Stimulated activated naive CD8-positive, alpha-beta T cell treated with anti-CD3 and anti-CD28 coated beads, Interleukin-15, Interleukin-2, amounts not matched to agents 100 U/mL and 50 U/mL, for 24 hours (primary cell): ENCODE data around the gene CEP63.
"Not testable (repeated sequence)": the region's sequence is repeated elsewhere in the genome, so short reads cannot be mapped to it uniquely, and the experiment has no call there.

Experiments used
- ATAC-seq: fragments of 150-1000 bp; cut with Tn5 transposase; one replicate; pipeline ENCODE4 v1.10.0; 2021
- DNase-seq: peaks from one replicate; pipeline ENCODE4 v3.0.0; 2021

CEP63 gene

GRCh38 chr3:134516905-134517304, 31.0 kb downstream of the CEP63 start:
- DNase-seq (no peak), ATAC-seq (no peak)

DNA sequence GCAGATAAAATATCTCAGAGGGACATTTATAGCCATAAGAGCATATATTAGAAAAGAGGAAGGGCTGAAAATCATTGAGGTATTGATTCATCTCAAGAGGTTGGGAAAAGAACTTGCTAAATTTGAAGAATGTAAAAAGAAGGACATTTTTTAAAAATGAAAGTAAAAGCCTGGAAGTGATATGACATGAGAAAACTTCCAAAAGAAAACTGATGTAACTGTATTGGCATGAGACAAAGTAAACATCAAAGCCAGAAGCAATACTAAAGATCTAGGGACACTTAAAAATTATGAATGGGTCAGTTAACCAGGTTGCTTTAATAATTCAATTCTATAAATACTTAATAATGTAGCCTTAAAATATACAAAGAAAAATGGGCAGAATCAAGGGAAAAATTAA, 31.9 kb downstream of the CEP63 start:
- DNase-seq (no peak), ATAC-seq (no peak)

GRCh38 chr3:134522541-134522940, 36.7 kb downstream of the CEP63 start:
- DNase-seq (no peak), ATAC-seq (no peak)

DNA sequence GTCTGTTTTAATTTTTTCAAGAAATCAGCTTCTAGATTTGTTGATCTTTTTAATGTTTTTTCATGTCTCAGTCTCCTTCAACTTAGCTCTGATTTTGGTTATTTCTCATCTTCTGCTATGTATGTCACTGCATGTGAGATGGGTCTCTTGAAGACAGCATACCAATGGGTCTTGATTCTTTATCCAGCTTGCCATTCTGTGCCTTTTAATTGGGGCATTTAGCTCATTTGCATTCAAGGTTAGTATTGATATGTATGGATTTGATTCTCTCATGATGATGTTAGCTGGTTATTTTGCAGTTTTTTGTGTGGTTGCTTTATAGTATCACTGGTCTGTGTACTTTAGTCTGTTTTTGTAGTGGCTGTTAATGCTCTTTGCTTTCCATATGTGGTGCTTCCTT, 39.4 kb downstream of the CEP63 start:
- ATAC-seq: no peak
- DNase-seq: no peak

DNA sequence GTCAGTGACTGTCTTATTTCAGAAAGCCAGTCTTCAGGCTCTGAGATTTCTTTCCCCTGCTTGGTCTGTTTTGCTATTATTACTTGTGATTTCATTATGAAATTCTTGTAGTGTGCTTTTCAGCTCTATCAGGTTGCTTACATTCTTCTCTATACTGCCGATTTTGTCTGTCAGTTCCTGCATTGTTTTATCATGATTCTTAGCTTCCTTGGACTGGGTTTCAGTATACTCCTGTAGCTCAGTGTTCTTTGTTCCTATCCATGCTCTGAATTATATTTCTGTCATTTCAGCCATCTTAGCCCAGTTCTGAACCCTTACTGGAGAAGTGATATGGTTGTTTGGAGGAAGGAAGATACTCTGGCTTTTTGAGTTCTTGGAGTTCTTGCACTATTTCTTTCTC, 40.5 kb downstream of the CEP63 start:
- DNase-seq: no peak
- ATAC-seq: no peak

DNA sequence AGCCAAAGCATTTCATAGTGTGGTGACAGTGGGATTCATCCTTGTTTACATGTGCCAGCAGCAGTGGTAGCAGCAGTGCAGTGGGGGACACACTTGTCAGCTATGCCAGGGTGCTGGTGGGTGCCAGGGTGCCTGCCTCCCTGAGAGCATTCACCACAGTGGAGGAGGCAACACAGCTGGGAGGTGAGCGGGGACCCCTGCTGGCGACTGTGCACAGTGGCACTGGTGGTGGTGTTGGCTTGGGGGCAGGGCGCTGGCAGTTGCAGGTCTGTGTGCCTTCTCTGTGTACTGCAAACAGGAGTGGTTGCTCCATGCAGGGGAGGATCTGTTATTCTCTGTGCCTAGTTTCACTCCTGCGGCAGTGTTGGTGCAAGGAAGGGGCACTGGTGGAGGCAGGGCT, 41.2 kb downstream of the CEP63 start:
- DNase-seq (peak; percentile 11), ATAC-seq (no peak)

DNA sequence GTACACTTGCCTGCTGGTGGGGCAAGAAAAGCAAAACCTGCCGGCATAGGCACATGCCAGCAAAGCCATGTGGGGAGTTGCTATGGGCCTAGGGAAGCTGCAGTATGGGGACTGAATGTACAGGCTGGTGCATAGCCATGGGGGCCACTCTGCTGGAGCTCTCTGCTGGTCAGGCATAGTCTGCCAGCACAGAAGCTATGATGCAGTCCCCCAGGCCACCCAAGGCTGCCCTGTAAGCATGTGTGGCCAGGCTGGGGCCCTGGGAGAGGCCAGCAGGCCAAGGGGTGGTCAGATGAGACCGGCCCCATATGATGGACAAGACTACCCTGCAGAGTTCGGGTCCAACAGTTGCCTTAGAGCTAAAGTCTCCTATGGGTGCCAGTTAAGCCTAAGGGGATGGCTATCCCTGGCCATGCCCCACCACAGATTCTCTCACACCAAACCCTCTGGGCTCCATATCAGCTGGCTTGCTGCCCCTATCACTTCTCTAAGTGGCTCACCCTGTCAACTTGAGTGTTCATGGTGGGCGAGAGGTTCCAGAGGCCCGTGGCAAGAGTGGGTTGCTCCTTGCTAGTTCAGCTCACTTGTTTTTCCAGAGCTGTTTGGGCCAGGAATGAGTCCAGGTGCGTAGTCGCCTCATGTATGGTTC, 41.8 kb downstream of the CEP63 start:
- DNase-seq: no peak
- no peak for ATAC-seq

DNA sequence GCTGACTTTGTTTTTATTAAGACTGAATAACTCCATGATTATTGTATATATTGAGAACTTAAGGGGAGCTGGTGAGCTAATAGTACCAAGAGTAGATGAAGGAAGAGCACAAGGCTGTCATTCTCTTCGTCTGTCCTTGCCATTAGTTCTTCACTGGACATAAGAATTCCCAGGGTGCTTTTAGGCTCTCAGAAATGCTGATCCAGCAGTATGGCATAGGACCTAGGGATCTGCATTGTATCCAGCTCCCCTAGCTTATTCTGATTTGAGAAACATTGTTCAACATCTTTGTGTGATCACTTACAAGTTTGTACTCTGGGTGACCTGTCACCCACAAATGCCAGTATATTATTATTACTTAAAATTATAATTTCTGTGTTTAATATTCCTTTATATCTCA, 47.6 kb downstream of the CEP63 start:
- ATAC-seq (no peak), DNase-seq (no peak)

DNA sequence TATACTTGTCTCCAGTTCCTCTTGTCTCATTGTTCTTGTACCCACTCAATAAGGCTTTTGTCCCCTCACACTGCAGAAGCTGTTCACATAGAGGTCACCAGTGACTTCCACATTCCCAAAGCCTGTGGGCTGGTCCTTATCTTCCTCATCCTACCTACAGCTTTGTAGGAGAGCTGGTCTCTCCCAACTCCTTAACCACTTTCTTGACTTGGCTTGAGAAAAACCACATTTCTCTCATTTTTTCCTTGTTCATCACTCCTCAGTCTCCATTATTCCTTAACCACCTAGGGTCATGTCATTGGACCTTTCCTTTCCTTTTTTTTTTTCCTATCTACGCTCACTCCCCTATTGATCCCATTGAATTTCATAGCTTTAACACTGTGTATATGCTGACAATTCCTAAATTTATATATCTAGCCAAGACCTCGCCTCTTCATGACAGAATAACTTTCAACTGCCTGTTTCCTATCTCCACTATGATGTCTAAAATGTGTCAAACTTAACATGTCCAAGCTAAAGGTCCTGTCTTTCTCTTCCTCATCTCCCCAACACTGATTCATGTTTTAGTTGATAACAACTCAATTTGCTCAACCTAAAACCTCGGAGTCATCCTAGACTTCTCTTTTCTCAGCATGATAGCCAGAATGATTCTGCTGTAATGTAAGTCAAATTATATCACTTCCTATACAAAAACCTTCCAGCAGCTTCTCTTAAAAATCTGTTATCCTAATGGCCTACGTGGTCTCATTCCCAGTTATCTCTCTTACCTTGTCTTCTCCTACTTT, 49.5 kb downstream of the CEP63 start:
- DNase-seq: no peak
- no peak for ATAC-seq

- DNase-seq (no peak), ATAC-seq (no peak)
Observed at GRCh38 chr3:134536781-134537180, 50.9 kb downstream of the CEP63 start.

DNA sequence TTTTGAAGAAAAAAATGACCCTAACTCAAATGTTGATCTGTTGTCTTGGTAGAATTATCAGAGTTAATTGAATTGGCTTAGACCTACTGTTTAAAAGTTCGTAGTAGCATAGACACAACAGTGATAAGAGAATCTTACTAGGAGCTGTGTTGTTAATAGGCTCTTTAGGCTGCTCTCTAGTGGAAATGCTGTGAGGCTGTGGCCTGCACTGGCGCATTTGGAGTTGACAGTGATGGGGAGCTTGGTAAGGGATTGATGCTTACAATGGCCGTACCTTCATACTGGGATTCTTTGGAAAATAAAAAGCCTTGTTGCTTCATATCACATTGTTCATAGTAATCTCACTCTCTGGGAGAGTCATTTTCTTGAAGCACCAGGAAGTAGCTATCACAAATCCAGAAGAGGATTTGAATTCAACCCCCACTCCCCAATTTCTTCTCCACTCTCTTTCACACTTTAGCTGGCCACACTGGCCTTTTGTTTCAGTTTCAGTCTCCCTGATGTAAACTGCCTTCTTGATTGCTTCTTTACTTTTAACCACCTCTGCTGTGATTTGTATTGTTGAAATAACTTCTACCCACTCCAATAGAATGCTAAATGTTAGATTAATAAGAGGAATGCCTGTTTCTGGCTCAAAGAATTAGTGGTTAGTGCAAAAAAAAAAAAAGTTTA, 56.6 kb downstream of the CEP63 start:
- DNase-seq (no peak), ATAC-seq (no peak)

GRCh38 chr3:134543113-134543512, 57.3 kb downstream of the CEP63 start:
- DNase-seq (no peak), ATAC-seq (no peak)

DNA sequence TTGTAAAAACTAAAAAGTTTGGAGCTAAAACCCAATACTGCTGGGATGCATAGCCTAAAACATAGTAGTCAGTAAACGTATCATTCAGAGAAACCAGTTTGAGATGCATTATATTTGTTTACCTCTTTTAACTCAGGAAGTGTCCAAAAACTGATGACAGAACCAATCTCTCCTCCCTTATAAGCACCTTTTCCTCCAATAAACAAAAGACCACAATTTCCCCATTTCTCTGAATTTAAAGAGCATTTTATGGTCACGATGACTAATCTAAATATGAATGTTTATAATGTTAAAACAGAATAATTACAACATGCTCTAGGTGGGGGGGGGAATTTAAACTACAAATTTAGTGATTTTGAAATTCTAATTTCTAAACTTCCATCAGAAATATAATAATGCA, 58.5 kb downstream of the CEP63 start:
- no peak for ATAC-seq
- DNase-seq: no peak

DNA sequence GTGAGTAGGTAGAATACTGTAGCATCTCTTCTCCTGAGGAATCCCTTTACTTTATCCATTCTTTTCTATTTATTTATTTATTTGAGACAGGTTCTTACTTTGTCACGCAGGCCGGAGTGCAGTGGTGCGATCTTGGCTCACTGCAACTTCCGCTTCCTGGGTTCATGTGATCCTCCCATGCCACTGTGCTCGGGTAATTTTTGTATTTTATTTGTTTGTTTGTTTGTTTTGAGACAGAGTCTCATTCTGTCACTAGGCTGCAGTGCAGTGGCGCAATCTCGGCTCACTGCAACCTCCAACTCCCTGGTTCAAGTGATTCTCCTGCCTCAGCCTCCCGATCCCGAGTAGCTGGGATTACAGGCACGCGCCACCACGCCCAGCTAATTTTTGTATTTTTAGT, 58.9 kb downstream of the CEP63 start:
- not testable (repeated sequence) for ATAC-seq, DNase-seq

DNA sequence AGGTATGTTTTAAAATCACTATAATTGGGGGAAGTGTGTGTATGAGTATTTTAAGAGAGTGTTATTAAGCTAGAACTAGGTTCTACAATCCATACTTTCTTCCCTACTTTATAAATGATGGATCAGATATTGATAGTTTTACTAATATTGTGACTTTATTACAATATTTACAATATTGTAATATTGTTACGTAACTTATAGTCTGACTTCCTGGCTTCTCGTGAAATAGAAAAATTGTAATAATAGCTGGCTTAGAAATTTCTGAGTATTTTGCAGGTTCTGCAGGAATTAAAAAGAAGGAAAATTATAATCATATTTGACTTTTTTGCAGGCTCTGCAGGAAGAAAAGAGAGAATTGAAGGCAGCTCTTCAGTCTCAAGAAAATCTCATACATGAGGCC, 60.0 kb downstream of the CEP63 start:
- DNase-seq: no peak
- ATAC-seq: no peak

DNA sequence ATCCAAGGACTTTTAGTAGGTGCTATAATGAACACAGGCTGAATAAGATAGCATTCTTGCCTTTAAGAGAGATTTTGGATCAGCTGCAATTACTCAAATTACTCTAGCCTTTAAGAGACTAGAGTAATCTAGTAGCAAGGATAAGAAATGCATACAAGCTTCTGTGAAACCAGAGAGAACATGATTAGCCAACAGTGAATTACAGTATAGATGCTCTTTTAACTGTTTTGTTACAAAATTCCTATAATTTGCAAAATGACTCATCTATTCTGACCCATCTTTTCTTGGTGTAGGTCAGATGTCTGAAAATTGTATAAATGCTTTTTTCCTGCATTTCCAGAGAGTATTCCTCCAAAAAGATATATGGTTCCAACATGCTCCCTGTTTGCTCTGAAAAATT, 66.9 kb downstream of the CEP63 start:
- DNase-seq (no peak), ATAC-seq (no peak)

DNA sequence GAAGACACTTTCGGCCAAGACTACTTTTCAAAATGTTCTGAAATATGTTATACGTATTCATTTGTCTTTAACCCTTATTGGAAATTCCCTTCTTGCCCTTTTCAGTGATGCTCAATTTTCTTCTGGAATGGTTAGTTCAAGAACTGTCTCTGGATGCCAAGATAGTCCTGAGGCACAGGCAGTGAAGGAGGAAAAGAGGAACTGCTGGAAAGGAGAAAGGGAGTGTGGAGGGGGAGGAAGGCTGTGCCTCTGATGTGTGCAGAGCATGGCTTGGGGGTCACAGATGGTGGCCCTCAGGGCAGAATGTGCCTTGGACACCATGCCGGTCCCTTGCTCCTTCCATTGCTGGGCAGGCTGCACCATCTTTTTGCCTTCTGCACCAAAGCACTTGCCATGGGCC, 73.7 kb downstream of the CEP63 start:
- DNase-seq (no peak), ATAC-seq (no peak)

GRCh38 chr3:134562055-134562454, 76.2 kb downstream of the CEP63 start:
- ATAC-seq (no peak), DNase-seq (no peak)

DNA sequence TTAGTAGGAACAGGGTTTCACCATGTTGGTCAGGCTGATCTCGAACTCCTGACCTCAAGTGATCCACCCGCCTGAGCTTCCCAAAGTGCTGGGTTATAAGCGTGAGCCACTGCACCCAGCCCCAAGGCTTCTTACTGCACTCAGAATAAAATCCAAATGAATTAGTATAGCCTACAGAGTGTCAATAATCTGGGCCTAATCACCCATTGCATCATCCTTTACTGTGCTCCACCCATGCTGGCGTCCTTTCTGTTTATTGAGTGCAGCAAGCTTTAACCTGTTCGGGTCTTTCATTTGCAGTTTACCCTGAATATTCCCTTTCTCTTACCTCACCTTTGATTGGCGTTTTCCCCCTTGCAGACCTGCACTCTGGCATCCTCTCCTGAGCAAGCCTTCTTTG, 77.7 kb downstream of the CEP63 start:
- no peak for ATAC-seq
- DNase-seq: no peak

GRCh38 chr3:134564991-134565390, 79.1 kb downstream of the CEP63 start:
- DNase-seq (no peak), ATAC-seq (no peak)

DNA sequence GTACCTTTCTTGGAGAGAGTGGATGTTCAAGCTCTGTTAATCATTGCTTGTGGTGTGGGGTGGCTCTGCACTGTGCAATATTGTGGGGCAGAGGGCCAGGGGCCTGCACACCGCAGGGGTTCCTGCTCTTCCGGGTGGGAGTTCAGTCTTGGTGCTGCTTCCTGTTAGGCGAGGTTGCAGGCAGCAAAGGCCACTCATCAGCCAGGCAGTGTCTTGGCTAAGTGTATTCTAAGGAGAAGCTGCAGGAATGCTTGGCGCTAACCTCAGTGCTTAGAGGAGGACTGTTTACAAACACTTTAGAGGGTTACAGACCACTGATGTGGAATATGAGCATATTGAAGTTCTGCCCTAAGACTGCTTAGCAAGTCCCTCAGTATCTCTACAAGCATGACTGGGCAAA, 81.7 kb downstream of the CEP63 start:
- DNase-seq: no peak
- ATAC-seq: no peak

GRCh38 chr3:134568790-134569189, 82.9 kb downstream of the CEP63 start:
- ATAC-seq: no peak
- no peak for DNase-seq

GRCh38 chr3:134569899-134570298, 84.0 kb downstream of the CEP63 start:
- ATAC-seq, DNase-seq: not testable (repeated sequence)

DNA sequence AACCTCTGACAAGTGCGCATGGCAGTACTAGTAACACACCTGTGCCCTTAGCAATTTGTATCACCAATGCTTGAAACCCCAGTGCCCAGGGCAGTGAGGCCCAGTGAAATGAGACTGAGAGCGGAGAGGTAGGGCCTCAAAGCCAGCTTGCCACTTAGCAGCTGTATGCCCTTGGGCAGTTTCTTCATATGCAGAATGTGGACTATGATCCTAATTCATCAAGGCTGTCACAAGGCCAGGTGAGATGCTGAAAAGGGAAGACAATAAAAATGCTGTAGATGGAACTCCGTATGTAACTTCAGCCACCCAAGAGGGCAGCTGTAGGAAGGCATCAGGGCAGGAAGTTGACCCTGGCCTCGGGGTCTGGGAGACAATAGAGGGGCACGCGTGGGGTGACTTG, 90.6 kb downstream of the CEP63 start:
- DNase-seq (no peak), ATAC-seq (no peak)
